PFSK-1 (cell line): ENCODE results near the gene ZC3H12C.

ENCODE experiments used
- FOXP2 ChIP-seq: optimal IDR thresholded peaks from 2 replicates; pipeline ENCODE3; 2011; ENCODE audit warnings: borderline replicate concordance, control low read depth, inconsistent platforms; ENCODE audit not compliant: insufficient read depth; ENCODE audit errors: extremely low read length, extremely low read depth
- POLR2AphosphoS5 ChIP-seq: IDR thresholded peaks from 2 replicates; pipeline ENCODE4 v1.6.1; 2012; ENCODE audit warnings: low read depth, mild to moderate bottlenecking, control low read depth, low read length, moderate library complexity
- REST ChIP-seq, 2 experiments: IDR thresholded peaks; 2 replicates each; pipeline versions ENCODE4 v1.6.1 to v1.8.0; 2011 to 2012; ENCODE audit warnings: low read depth in 2 of 2, low read length in 2 of 2, control low read depth in 1 of 2, inconsistent platforms in 1 of 2, mild to moderate bottlenecking in 1 of 2, moderate library complexity in 1 of 2; ENCODE audit not compliant: insufficient read depth in 1 of 2
- SIN3A ChIP-seq: IDR thresholded peaks from 2 replicates; pipeline ENCODE4 v1.6.1; 2012; ENCODE audit warnings: mild to moderate bottlenecking, low read length, moderate library complexity, borderline replicate concordance; ENCODE audit not compliant: insufficient read depth
- TAF1 ChIP-seq: IDR thresholded peaks from 2 replicates; pipeline ENCODE4 v1.6.1; 2012; ENCODE audit warnings: low read length, control low read depth, borderline replicate concordance; ENCODE audit not compliant: insufficient read depth

GRCh38 chr11:110153474-110153873 lies 60.3 kb downstream of the ZC3H12C start:
- no peak for TF ChIP-seq POLR2AphosphoS5
- TF ChIP-seq REST (IDR thresholded peaks at IDR 0.05; ENCODE audit: insufficient read depth in 1 of 2, low read depth in 2 of 2, low read length in 2 of 2) = no peak
- no peak for TF ChIP-seq TAF1
- no peak for TF ChIP-seq SIN3A
- no peak for TF ChIP-seq FOXP2
